CD4-positive, alpha-beta T cell treated with Interleukin-2 at 100 ng/mL for 4 hours (primary cell): Measurements from ENCODE around the gene TAX1BP3.

Source experiments
- DNase-seq: peaks from one replicate; pipeline ENCODE4 v3.0.0-alpha.2; 2020; ENCODE audit warnings: low spot score

The TAX1BP3 gene

DNA sequence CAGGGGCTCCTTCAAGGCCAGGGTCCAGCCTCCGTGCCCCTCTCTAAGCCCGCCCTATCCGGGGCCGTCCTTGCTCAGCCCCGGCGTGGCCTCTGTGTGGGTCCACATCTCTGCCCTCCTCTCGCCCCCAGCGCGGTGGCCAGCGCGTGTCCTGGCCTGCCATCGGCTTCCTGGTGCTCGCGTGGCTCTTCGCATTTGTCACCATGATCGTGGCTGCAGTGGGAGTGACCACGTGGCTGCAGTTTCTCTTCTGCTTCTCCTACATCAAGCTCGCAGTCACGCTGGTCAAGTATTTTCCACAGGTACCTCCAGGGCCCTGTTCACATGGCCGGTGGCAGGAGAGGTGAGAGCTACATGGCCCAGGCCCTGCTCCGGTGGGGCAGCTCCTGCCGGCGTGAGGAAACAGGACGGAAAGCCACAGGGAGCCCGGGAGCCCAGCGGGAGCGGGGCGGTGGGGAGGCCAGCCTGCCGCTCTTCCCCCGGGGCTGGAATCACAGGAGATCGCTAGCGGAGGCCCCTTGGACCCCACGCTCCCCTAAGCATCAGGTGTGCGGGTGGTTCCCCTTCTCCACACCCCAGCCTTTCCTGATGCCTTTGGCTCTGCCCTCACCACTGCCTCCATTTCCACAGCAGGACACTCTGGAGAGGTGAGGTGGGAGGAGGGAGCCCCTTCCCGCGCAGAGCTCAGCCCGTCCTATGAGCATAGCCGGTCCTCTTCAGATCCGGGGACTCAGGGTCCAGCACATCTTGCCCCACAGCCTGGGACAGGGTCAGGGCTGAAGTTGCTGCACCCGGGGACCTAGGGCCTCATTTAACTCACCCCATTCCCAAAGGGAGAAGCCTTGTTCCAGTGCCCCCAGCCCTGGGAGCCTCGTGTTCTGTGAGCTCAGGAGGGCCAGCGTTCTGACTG lies 10.2 kb downstream of the TAX1BP3 start:
- no peak for DNase-seq

DNA sequence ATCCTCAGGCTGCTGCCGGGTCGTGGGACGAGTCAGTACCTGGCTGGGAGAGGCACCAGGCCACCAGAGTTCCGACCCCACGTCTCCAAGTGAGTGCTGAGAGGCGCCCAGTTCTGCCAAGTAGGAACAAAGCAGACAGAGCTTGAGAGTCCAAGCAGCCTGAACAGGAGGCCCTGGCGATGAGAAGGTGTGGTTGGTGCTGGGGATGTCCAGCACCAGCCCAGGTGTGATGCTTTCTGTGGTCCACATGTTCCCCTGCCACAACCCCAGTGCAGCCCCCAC lies 10.8 kb downstream of the TAX1BP3 start:
- no peak for DNase-seq

DNA sequence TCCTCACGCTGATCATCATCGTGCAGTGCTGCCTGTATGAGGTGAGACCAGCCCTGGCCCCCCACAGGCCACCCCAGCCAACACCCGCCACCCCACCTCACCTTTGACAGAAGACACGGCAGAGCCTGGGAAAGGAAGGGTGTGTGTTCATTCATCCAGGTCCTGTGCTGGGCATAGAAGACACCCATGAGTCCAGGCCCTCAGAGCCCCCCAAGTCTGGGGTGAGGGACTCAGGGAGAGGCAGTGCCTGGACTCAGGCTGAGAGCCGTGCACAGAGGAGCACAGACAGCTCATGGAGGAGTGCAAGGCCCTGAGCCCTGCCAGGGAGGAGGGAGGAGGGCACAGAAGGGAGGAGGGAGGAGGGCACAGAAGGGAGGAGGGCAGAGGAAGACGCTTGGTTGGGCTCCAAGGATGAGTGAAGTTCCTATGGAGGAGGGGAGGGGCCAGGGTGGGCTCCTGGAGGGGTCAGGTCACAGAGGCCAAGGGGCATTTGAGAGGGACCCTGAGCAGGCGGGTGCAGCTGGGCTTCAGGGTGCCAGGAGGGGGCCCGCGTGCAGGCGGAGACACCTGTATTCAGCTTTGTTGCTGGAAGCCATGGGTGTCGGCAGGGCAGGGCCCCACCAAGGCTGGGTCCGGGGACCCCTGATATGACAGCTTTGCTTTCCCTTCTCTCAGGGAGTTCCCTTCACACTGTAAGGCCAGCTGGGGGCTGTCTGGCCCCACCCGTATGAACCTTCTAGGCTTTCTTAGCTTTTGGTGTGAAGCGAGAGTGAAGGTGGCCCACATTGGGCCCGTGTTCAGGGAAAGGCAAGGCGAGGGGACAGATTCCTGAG lies 11.4 kb downstream of the TAX1BP3 start:
- DNase-seq, result no peak

DNA sequence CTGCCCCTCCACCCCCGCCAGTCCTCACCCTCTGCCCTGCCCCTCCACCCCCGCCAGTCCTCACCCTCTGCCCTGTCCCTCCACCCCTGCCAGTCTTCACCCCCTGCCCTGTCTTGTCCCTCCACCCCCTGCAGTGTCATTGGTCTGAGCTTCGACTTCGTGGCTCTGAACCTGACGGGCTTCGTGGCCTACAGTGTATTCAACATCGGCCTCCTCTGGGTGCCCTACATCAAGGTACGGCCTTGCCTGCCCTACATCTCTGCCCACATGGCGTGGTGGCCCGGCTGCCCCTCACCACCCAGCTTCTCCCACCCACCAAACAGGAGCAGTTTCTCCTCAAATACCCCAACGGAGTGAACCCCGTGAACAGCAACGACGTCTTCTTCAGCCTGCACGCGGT lies 12.0 kb downstream of the TAX1BP3 start:
- no peak for DNase-seq

DNA sequence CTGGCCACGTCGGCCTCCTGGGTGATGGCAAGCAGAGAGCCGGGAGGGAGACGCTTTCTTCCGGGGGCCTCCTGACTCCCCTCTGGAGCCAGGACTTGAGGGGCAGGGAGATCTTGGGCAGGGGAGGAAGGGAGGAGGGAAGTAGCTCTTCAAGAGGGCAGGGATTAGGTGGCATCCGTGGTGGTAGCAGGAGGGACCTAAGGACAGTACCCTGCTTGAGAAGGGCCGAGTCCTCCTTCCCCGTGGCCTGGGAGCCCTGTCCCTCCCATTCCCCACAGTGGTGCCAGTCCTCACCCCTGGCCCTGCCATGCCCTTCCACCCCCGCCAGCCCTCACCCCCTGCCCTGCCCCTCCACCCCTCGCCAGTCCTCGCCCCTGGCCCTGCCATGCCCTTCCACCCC lies 12.6 kb downstream of the TAX1BP3 start:
- no peak for DNase-seq

DNA sequence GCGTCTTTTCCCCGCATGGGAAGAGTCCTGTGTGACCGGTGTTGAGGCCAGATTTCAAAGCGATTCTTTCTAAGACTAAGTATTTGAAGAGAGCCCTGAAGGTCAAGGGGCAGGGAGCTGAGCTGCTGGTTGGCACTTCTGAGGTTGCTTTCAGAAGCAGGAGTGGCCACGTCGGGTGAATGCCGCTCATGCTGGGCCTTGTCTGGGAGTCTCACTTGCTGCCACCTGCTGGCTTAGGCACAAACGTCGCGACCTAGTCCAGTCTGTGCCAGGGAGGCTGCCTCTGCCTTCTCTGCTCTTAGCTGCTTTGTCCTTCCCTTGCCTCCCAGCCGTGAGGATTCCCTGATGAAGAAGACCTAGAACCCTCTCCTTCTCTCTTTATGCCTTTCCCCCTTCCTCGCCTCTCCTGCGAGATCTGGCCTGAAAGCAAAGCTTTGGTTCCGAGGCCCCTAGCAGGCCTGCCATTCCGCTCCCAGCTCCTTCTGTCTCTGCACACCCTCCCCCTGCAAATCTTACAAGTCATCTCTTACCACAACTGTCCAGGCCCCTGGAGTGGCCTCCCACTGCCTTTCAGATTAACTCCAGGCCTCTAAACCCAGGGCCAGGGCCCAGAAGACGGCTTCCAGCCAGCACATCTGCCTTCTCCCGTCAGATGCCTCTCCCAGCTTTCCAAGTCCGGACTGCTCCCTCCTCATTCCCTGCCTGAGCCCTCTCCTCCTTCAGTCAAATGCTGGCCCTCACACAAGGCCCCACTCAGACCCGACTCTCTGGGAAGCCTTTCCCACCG lies 20.4 kb downstream of the TAX1BP3 start:
- peak; percentile 15 for DNase-seq

DNA sequence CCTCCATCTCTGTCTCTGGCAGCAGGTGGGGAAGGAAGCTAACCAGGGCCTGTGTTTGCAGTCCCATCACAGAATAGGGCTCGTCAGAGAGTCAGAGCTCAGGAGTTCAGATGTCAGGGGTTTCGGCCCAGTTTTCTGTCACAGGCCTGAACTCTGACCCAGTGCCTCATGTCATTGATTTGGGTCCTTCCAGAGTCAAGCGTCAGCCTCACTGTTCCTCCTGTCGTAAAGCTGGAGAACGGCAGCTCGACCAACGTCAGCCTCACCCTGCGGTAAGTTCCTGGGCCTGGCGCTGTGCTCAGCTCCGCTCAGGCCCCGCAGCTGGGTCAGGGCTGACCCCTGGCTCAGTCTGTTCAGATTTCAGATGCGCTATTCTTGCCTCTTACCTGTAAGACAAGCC lies 21.1 kb downstream of the TAX1BP3 start:
- no peak for DNase-seq

DNA sequence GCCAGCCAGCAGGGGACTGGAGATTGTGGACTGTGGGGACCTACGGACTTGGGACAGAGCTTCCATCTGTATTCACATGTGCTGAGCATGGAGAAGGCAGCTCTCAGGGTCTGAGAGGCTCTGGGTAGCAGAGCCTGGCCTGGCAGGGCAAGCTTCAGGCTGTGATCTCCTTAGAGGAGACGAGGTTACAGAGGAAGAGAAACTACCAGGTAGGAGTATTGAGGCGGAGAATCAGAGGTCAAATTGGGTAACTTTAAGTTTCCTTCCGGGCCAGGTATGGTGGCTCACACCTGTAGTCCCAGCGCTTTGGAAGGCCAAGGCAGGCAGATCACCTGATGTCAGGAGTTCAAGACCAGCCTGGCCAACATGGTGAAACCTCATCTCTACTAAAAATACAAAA lies 23.1 kb downstream of the TAX1BP3 start:
- DNase-seq, result no peak

DNA sequence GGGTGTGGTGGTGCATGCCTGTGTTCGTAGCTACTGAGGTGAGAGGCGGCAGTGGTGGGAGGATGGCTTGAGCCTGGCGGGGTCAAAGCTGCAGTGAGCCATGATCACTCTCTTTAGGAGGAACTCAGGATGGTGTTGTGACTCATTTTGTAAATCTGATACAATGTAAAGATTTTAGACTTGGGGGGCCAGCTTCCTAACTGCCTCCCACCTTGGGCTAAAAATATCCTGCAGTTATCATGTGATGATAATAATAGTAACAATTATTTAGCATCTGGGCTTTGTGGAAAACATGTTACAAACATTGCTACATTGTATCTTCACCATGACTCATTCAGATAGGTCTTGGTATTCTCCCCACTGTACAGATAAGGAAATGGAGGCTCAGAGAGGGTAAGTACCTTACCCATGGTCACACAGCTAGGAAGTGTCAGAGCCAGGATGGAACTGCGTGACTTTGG lies 24.5 kb downstream of the TAX1BP3 start:
- no peak for DNase-seq

DNA sequence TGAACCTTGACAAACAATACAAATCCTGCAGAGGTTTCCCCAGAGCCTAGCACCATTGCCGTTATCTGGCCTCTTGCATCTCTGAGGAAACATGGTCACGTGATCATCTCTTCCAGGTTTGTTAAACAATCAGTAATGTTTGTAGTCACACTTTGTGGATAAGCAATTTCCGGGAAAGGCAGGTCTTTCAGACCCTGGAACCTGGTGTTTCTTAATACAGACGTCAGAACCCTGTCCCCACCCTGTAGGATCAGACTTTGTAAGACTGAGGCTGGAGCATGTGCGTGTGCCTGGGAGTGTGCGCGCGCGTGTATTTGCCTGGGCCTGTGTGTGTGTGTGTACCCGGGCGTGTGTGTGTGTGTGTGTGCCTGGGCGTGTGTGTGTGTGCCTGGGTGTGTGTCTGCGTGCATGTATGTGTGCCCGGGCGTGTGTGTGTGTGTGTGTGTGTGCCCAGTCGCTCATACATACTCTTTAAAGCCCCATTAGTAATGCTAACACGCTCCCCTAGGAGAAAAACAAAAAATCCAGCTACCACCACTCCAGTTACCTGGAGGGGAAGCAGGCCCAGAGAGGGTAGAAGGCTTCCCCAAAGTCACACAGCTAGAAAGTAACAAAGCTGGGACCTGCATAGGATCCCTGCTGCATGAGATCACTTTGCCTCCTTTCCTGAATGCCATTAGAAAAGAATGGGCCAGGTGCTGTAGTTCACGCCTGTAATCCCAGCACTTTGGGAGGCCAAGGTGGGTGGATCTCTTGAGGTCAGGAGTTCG lies 26.5 kb downstream of the TAX1BP3 start:
- no peak for DNase-seq

DNA sequence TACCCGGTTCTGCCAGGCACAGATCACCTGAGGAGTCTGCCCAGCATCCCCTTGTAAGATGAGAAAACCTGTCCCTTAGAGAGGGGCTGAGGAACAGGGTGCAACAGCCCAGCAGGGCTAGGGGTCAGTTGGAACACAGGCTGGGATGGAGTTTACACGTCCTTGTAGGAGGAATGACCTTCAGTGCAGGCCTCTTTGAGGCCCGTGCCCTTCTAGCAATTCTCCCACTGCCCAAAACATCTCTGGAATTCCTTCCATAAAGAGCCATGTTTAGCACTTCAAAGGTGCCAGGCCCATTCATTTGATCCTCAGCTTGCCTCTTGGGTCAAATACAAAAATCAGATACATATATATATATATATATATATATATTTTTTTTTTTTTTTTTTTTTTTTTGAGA lies 27.4 kb downstream of the TAX1BP3 start:
- no peak for DNase-seq

DNA sequence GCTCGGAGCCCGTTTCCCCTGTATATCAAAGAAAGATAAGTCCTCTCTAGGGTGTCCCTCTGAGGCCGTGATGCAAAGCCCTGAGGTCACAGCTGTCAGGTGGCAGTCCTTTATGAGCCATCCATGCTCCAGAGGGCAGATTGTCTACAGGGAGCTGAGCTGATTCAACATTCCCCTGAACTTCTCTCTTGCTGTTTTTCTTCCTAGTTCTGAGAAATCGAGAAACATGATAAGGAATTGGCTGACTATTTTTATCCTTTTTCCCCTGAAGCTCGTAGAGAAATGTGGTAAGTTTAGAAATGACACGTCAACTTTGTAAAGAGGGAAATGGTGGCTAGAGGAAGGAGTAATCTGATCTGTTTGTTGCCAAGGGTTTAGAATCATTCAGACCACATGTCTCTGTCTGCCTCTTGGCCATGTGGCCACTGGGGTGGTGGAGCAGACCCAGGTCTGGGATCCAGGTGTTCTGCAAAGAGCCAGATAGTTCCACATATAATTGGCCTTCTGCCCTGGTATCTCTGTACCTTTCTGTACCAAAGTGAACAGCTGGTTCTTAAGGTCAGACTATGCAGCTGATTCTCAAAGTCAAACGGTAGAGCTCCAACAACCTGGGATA lies 28.3 kb downstream of the TAX1BP3 start:
- DNase-seq, result no peak

DNA sequence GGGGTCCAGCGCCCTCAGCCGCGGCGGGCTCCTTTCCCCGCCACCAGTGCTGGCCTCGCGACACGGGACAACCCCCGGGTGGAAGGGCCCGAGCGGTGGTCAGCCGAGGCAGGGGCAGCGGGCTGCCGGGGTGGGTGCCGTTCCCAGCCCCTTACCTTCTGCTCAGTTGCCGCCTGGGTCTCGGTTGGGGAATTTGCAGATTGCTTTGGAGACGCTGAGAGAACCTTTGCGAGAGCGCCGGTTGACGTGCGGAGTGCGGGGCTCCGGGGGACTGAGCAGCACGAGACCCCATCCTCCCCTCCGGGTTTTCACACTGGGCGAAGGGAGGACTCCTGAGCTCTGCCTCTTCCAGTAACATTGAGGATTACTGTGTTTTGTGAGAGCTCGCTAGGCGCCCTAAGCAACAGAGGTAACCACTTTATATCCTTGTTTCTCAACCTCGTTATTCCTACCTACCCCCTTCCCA lies 31.4 kb downstream of the TAX1BP3 start:
- DNase-seq, result no peak

DNA sequence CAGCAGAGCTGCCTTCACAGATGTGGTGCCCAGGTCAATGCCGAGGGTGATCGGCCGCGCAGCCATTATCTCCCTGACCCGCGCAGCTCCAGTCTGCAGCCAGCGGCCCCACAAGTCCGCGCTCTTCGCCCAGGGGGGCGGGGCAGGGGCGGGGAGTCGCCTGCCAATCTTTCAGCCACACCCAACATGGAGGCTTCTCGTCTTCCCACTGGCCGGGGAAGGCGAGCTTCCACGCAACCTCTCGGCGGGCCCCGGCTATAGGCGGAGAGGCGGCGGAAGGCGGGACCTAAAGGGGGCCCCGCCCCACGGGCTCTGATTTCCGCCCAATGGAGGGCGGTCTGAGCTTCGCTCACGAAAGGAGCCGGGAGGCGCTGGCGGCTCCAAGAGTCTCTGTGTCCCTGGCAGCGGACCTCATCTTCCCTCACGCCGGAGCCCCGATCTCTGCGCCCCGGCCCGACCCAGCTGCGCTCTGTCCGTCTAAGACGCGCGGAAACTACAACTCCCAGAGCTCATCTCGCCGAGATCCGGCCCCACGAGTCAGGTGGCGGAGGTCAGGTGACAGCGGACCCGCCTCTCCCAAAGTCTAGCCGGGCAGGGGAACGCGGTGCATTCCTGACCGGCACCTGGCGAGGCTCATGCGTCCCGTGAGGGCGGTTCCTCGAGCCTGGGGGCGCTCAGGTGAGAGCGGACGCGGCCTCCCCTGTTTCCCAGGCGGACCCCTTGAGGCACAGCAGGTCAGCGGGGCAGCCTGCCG lies 32.0 kb downstream of the TAX1BP3 start, which contains the start of the genes CTNS and SHPK:
Gene CTNS (plus strand): TSS at position 607 of the 754 bp plus-strand sequence. CDS start 3,447 bp downstream, outside the sequence.
Gene SHPK (minus strand): TSS at position 97 of the 754 bp plus-strand sequence. CDS start 31 bp downstream, at position 66.
- peak; percentile 95 for DNase-seq

DNA sequence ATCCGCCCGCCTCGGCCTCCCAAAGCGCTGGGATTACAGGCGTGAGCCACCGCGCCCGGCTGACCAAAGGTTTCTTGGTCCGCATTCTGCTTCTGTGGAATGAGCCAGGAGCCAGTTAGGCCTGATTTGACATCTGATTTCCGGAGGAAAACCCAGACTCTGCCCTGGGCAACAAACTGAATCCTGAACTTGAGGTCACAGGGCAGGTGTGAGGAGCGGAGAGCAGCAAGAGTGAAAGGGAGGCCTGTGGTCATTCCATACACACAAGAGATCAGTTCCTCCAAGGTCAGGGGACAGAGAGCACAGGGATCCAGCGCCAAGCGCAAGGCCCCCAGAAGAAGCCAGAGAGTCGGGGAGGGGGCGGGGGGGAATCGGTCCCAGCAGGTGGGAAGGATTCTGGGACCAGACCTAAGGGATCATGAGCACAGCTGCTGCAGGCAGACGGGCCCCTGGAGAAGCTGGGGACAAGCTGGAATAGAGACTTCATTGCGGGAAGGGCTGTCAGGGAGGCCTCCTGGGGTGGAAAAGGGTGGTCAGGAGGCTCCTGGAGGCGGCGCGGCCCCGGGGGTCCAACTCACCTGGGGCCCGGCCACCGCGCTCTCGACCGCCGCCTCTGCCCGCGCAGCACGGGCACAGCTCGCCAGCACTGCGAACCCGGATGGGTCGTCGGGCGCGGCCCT lies 32.8 kb downstream of the TAX1BP3 start:
- no peak for DNase-seq

DNA sequence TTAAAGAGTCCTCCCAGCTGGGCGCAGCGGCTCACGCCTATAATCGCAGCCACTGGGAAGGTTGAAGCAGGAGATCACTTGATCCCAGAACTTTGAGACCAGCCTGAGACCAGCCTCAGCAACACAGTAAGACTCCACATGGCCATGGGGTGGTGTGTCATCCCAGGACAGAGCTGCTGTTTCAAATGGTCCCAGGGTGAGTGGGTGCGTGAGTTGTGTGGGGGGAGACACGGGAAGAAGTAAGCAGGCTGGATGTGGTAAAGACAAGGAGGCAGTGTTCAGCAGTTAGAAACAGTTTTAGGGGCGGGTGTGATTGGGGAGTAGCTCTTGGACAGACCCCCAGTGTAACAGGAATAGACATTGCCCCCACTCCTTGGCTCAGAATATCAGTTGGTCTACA lies 36.1 kb downstream of the TAX1BP3 start:
- no peak for DNase-seq

DNA sequence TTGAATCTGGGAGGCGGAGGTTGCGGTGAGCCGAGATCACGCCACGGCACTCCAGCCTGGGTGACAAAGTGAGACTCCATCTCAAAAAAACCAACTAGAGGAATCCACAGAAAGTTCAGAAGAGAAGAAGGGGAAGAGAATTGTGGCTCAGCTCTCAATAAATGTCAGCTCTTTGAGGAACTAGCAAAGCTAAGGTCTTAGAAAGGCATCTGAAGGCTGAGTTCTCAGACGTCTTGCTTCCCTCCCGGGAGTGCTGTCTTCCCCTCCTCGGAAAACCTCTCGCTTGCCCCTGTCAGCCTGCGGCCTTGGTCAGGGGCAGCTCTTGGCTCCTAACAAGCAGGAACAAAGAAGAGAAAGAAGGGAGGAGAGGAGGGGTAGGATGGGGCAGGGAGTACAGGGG lies 37.6 kb downstream of the TAX1BP3 start:
- no peak for DNase-seq

DNA sequence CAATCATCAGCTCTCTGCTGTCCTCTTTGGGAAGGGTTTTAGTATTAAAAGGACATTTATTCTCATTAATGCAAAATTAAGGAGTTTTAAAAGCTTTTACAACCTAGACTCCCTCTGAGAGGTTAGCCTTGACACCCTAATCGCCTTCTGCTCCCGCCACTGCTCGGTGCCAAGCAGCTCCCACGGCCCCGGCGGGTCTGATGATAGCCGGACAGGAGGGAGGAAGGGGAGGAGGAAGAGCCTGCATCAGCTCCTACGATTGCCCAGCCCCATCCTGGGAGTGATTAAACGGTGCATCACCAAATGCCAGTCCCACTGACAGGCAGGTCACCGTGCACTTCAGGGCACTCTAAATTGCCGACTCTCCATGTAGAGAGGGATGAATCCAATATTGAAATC lies 40.6 kb downstream of the TAX1BP3 start:
- no peak for DNase-seq
